Body of pancreas (tissue), 4 donors: ENCODE measurements around the gene MAP2.

ENCODE experiments used
- POLR2A ChIP-seq, 3 donors: fragments of 450-650 bp; IDR thresholded peaks; one replicate each; pipeline ENCODE4 v1.6.1; 2016; ENCODE audit warnings: antibody characterized with exemption in 3 of 3, mild to moderate bottlenecking in 2 of 3
- TF ChIP-seq, protein P1 (sequence below), 7 experiments: fragments of 450-650 bp in 4 of 7; fragments of 200-600 bp in 3 of 7; sonication (generic) in 3 of 7; IDR thresholded peaks; one replicate each; pipeline ENCODE4 v1.5.1; 2016 to 2019; ENCODE audit warnings: antibody characterized with exemption in 7 of 7

DNA sequence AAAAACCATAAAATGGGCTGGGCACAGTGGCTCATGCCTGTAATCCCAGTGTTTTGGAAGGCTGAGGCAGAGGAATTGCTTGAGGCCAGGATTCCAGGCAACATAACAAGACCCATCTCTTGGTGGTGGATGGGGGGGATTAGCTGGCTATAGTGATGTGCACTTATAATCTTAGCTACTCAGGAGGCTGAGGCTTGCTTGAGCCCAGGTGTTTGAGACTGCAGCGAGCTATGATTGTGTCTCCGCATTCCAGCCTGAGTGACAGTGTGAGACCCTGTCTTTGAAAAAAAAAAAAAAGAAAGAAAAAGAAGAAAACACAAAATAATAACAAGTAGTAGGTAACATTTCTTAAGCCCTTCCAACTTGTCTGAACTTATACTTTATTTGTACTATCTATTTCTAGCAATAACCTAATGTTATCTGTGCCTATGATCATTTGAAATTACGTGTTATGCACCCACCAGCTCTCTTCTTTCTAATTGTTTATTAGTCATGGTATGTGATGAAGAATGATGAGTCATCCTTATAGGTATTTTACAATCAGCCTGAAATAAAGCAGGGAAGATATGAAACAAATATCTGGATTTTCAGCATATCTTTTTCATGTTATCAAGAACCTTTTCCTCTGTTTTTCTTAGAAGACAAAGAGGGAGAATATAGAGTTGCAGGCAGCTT, 218.4 kb downstream of the MAP2 start:
- TF ChIP-seq, protein P1, sequence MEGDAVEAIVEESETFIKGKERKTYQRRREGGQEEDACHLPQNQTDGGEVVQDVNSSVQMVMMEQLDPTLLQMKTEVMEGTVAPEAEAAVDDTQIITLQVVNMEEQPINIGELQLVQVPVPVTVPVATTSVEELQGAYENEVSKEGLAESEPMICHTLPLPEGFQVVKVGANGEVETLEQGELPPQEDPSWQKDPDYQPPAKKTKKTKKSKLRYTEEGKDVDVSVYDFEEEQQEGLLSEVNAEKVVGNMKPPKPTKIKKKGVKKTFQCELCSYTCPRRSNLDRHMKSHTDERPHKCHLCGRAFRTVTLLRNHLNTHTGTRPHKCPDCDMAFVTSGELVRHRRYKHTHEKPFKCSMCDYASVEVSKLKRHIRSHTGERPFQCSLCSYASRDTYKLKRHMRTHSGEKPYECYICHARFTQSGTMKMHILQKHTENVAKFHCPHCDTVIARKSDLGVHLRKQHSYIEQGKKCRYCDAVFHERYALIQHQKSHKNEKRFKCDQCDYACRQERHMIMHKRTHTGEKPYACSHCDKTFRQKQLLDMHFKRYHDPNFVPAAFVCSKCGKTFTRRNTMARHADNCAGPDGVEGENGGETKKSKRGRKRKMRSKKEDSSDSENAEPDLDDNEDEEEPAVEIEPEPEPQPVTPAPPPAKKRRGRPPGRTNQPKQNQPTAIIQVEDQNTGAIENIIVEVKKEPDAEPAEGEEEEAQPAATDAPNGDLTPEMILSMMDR (IDR thresholded peaks at IDR 0.05) = no peak
- no peak for TF ChIP-seq POLR2A (IDR thresholded peaks at IDR 0.05)
